Endothelial cell (in vitro differentiated cells): Measurements from ENCODE around the gene LGALS3. TPM values are rescaled to one million over a fixed set of nuclear protein-coding genes. Genes with fewer than 3 reads are reported as not detected.

Source experiments
- DNase-seq: peaks from one replicate; pipeline ENCODE4 v3.0.0; 2021; ENCODE audit warnings: low spot score
- H3K27ac Mint-ChIP-seq: one replicate; pipeline ENCODE4 v1.8.0; 2021; ENCODE audit warnings: mixed read lengths, inconsistent platforms; ENCODE audit not compliant: unreplicated experiment
- H3K27me3 Mint-ChIP-seq: one replicate; pipeline ENCODE4 v1.8.0; 2021; ENCODE audit warnings: mild to moderate bottlenecking, moderate library complexity, mixed read lengths, inconsistent platforms; ENCODE audit not compliant: unreplicated experiment
- H3K36me3 Mint-ChIP-seq: one replicate; pipeline ENCODE4 v1.8.0; 2021; ENCODE audit warnings: mild to moderate bottlenecking, low read depth, mixed read lengths, inconsistent platforms; ENCODE audit not compliant: unreplicated experiment
- H3K4me1 Mint-ChIP-seq: one replicate; pipeline ENCODE4 v1.8.0; 2021; ENCODE audit warnings: mild to moderate bottlenecking, mixed read lengths, inconsistent platforms; ENCODE audit not compliant: unreplicated experiment
- H3K4me3 Mint-ChIP-seq: one replicate; pipeline ENCODE4 v1.8.0; 2021; ENCODE audit warnings: mild to moderate bottlenecking, mixed read lengths, inconsistent platforms; ENCODE audit not compliant: unreplicated experiment
- H3K9me3 Mint-ChIP-seq: one replicate; pipeline ENCODE4 v1.8.0; 2021; ENCODE audit warnings: mixed read lengths, inconsistent platforms; ENCODE audit not compliant: unreplicated experiment
- total RNA-seq: library from RNA; stranded (reverse); fragmentation: NEBNext Ultra II Directional; extraction: Animal tissue kit (Norgen Biotek cat#: 25700); gene quantifications from one replicate; pipeline ENCODE4 v1.2.1, GENCODE V29; 2021; ENCODE audit not compliant: unreplicated experiment
- TF ChIP-seq, protein P1 (sequence below): fragments of 200-600 bp; sonication (generic); IDR thresholded peaks from one replicate; pipeline ENCODE4 v1.5.0; 2021; ENCODE audit warnings: antibody characterized with exemption; ENCODE audit not compliant: unreplicated experiment

The LGALS3 gene
- total RNA-seq, 1 donor from 2014 or later: 4.1 TPM

DNA sequence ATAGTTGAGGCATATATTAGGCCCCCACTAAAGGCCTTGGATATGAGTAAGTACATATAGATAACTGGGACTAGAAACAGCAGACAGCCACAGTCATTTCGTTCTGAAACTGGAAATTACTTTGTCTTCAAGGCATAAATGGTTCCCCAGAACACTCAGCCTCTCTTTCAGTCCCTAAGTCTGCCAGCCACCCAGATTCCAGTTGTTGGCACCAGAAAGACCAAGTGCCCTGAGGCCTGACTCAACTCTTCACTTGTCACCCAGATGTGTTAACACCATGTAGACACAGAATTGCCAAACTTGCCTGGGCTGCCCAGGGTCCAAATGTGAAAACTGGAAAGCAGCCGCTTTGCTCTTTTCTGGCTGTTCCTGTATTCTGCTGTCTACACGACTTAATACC is 3.0 kb upstream of the LGALS3 start:
- no peaks in the 10 kb centered on the region for H3K4me1 Mint-ChIP-seq
- H3K27me3 Mint-ChIP-seq: peaks cover 10% of the 10 kb centered on the region
- H3K9me3 Mint-ChIP-seq: no peaks in the 10 kb centered on the region
- H3K36me3 Mint-ChIP-seq: no peaks in the 10 kb centered on the region
- no peak overlapping the region for H3K27ac Mint-ChIP-seq
- TF ChIP-seq, protein P1, sequence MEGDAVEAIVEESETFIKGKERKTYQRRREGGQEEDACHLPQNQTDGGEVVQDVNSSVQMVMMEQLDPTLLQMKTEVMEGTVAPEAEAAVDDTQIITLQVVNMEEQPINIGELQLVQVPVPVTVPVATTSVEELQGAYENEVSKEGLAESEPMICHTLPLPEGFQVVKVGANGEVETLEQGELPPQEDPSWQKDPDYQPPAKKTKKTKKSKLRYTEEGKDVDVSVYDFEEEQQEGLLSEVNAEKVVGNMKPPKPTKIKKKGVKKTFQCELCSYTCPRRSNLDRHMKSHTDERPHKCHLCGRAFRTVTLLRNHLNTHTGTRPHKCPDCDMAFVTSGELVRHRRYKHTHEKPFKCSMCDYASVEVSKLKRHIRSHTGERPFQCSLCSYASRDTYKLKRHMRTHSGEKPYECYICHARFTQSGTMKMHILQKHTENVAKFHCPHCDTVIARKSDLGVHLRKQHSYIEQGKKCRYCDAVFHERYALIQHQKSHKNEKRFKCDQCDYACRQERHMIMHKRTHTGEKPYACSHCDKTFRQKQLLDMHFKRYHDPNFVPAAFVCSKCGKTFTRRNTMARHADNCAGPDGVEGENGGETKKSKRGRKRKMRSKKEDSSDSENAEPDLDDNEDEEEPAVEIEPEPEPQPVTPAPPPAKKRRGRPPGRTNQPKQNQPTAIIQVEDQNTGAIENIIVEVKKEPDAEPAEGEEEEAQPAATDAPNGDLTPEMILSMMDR: no peak
- H3K4me3 Mint-ChIP-seq: no peak overlapping the region
- no peak for DNase-seq

DNA sequence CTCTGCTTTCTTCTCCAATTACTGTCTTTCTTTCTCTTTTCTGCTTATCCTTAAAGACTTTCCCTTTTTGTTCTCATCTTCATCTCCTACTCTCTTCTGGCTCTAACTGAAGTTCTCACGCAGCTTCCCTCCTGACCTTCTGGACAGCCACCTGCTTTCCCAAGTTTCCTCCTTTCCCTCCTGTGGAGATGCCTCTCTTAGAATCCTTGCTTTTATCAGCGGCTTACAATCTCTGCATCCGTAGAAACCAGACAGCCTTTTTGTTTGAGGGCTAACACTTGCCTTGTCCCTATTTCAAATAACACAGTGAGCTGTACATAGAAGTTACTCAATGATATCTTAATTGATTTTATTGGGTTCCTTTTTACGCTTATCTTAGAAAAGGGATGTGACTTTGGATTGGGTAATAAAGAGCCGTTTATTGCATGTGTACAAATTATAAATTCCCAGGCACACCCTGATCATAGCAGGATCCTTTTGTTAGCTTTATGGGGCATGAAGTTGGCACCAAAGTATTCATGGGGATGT is 2.1 kb upstream of the LGALS3 start:
- H3K4me3 Mint-ChIP-seq: no peak overlapping the region
- no peaks in the 10 kb centered on the region for H3K36me3 Mint-ChIP-seq
- DNase-seq: no peak
- peaks cover 10% of the 10 kb centered on the region for H3K27me3 Mint-ChIP-seq
- H3K4me1 Mint-ChIP-seq: no peaks in the 10 kb centered on the region
- no peaks in the 10 kb centered on the region for H3K9me3 Mint-ChIP-seq
- TF ChIP-seq, protein P1: no peak
- no peak overlapping the region for H3K27ac Mint-ChIP-seq

DNA sequence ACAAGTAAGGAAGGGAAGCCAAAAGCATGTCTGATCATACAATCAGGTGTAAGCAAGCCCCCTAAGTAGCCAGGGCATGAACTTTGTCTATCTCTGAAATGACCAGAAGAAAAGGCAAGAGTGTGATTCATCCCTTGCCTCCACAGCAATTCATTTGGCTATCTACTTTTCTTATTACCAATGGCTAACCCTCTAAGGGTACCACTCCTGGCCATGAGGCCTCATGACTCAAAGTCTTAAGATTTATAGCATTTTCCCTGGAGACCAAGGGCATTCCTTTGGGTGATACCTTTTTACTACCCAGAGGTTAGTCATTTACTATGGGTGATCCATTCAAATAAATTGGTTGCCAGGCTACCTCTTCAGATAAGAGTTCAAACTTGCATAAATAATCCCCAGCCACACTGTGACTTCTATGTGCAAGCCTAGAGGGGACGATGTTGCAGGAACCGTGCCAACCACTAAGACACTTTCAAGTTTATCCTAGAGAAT is 1.5 kb upstream of the LGALS3 start:
- no peak for DNase-seq
- Mint-ChIP-seq H3K36me3 (no peaks in the 10 kb centered on the region), H3K27me3 (peaks cover 10% of the 10 kb centered on the region), H3K4me3 (no peak overlapping the region), H3K27ac (no peak overlapping the region), H3K4me1 (no peaks in the 10 kb centered on the region), H3K9me3 (no peaks in the 10 kb centered on the region)
- TF ChIP-seq, protein P1: no peak

DNA sequence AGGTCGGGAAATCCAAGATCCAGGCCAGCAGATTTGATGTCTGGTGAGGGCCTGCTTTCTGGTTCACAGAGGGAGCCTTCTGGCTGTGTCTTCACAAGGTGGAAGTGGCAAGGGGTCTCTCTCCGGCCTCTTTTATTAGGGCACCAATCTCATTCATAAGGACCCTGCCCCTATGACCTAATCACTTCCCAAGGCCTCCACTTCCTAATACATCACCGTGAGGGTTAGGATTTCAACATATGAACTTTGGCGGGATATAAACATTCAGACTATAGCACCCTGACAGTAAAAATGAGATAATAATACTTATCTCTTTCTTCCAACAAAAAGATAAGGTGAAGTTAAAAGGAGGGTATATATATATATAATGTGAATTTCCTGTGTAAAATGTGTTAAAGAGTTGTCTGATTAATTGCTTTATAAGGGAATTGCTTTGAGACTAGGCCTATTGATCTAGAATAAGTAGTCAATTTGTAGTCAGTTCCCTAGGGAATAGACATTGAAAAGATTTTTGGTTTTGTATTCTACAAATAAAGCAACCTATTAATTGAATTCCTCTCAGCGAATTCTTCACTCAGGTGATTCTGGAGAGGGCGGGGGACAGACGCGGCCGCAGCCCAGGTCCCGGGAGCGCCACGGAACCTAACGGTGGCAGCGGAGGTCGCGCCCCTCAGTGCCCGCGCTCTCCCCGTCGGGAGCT is 516 bp upstream of the LGALS3 start:
- H3K36me3 Mint-ChIP-seq: no peaks in the 10 kb centered on the region
- H3K27ac Mint-ChIP-seq: no peak overlapping the region
- H3K9me3 Mint-ChIP-seq: no peaks in the 10 kb centered on the region
- H3K4me3 Mint-ChIP-seq: peak overlapping the region; percentile 74
- TF ChIP-seq, protein P1: no peak
- peaks cover 10% of the 10 kb centered on the region for H3K27me3 Mint-ChIP-seq
- no peak for DNase-seq
- H3K4me1 Mint-ChIP-seq: no peaks in the 10 kb centered on the region

DNA sequence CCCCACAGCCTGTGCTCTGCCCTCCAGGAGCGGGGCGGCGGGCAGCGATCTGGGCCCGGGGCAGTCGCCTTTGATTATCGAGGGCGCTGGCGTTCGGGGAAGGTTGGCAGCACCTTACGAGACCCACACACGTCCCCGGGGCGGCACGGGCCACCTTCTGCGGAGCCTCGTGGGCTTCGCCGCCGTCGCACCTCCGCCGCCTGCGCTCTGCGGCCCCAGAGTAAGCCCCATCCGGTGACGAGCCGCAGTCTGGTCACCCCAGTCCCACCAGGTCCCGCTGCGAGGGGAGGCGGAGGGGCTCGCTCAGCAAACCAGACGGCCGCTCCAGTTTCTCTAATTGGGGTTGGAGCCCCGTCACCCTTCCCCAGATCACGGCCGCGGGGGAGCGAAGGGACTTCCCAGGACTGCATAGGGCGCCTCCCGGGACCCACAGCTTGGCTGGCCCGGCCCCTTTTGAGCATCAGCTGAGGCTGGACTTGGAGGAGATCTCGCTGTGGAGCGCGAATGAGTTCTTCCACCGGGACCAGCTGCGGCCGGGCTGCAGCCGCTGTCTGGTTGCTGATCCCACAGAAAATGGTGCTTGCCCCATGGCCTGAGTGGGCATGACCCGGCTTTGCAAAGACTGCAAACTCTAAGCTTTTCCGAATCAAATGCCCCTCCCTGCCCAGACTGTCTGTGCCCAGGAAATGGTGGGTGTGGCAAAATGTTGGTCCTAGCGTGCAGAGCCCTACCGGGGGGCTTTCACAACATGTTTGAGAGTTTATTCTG is 560 bp downstream of the LGALS3 start:
- no peak overlapping the region for H3K27ac Mint-ChIP-seq
- TF ChIP-seq, protein P1: no peak
- H3K4me3 Mint-ChIP-seq: peak overlapping the region; percentile 74
- no peaks in the 10 kb centered on the region for H3K4me1 Mint-ChIP-seq
- H3K36me3 Mint-ChIP-seq: no peaks in the 10 kb centered on the region
- no peaks in the 10 kb centered on the region for H3K9me3 Mint-ChIP-seq
- DNase-seq: peak; percentile 39
- H3K27me3 Mint-ChIP-seq: peaks cover 10% of the 10 kb centered on the region
